GM12874 (cell line): ENCODE data around the gene TSPAN18.
A peak's percentile ranks its signal among the peaks of the same experiment; 100 is the strongest.

Source experiments
- TF ChIP-seq, protein P1 (sequence below): IDR thresholded peaks from 2 replicates; pipeline ENCODE4 v1.5.1; 2011; ENCODE audit warnings: low read depth, mild to moderate bottlenecking, control low read depth, low read length, moderate library complexity; ENCODE audit not compliant: insufficient read depth

TSPAN18 gene

DNA sequence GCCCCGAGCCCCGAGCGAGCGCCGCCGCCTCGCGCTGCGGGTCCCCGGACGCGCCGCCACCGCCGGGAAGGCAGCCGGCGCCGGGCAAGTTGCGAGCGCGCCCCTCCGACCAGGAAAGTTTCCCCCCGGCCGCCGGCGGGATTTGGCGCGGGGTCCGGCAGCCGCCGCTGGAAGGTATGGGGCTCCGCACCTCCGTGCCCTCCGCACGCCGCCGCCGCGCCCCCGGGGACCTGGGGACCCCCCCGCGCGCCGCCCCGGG is 281 bp downstream of the TSPAN18 start:
- TF ChIP-seq, protein P1, sequence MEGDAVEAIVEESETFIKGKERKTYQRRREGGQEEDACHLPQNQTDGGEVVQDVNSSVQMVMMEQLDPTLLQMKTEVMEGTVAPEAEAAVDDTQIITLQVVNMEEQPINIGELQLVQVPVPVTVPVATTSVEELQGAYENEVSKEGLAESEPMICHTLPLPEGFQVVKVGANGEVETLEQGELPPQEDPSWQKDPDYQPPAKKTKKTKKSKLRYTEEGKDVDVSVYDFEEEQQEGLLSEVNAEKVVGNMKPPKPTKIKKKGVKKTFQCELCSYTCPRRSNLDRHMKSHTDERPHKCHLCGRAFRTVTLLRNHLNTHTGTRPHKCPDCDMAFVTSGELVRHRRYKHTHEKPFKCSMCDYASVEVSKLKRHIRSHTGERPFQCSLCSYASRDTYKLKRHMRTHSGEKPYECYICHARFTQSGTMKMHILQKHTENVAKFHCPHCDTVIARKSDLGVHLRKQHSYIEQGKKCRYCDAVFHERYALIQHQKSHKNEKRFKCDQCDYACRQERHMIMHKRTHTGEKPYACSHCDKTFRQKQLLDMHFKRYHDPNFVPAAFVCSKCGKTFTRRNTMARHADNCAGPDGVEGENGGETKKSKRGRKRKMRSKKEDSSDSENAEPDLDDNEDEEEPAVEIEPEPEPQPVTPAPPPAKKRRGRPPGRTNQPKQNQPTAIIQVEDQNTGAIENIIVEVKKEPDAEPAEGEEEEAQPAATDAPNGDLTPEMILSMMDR: no peak

DNA sequence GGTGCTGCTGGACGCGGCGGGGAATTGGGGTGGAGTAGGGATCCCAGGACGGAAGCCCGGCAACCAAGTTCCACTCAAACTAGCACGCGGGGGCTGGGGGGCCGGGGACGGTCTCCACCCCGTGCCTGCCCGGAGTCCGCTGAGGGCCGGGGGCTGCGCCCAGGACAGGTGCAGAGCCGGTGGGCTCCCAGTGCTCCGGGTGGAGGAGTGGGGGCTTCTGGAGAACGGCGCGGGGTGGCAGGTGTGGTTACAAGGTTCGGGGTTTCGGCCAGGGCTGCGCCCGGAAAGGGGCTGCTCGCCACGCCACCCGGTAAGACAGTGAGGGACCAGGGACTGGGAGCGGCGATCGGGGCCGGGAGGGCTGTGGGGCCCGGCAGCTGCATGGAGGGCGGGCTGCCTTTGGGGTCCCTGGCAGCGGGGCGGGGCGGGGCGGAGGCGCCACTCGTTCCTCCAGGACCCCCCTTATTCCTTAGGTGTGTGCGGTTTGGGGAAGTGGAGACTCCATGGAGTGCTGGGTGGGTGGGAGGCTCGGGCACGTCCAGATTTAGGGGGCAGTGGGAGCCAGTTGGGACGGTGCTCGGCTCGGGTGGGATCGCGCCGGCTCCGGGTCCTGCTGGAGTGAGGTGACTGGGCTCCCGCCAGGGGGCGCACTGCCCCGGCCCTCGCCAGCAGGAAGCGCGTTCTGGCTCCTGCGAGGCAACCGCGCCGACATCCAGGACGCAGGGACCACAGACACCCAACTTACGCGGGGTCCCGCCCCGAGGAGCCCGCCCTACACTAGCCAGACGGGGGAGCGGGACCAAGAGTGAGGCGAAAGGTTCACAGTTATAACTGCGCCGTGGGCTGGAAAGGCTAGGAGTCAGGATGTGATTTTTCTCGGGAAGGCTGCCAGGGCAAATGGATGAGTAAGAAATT is 868 bp downstream of the TSPAN18 start:
- TF ChIP-seq, protein P1: peak; percentile 97

DNA sequence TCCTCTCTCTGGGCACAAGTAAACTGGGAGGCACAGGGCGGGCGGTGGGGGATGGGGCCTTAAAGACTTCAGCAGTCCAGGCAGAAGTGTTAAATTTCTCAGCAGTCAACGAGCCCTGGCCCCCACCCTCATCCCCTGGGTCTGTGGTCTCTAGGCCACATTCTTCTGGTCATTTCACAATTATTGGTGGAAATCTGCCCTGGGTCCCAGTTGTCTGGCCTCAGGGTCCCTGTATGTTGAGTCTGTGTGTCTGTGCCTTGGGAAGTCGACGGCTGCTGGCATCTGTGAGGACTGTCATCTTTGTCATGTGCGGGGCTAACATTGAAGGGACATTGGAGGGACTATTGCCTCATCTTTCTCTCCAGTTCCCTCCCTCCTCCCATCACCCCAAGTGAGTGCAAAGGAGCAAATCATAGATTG is 1.7 kb downstream of the TSPAN18 start:
- TF ChIP-seq, protein P1: no peak

DNA sequence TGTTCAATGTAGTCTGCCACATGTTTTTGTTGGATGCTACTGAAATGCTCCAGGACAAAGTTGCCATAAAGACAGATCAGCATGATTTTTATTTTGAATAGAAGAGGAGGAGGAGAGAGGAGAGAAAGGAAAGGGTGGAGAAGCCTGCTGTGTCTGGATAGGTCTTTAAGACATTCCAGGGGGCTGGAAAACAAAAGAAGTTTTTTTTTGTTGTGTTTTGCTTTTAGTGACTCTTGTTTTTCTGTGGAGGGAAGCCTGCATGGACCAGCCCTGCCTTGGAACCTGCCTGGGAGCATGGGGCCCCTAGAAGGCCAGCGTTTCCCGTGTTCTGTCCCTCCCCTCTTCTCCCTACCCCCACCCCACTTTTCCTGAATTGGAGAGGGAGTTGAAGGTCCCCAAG is 2.3 kb downstream of the TSPAN18 start:
- TF ChIP-seq, protein P1: no peak

DNA sequence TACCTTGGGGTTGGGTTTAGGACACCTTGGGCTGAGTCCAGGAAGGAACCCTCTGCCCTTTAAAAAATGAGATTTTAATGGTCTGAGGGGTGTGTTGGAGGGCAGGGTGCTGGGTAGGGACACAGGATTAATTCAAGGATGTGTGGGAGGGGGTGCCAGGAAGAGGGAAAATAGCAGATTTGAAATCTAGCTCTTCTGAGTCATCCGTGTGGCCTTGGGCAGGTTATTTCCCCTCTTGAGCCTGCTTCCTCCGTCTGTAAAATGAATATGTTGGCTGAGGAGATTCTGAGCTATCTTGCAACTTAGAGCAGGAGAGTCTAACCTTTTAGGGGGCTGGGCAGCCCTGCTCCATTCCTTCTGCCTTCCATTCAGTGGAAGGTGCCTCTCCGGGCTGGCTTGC is 3.0 kb downstream of the TSPAN18 start:
- TF ChIP-seq, protein P1: no peak

DNA sequence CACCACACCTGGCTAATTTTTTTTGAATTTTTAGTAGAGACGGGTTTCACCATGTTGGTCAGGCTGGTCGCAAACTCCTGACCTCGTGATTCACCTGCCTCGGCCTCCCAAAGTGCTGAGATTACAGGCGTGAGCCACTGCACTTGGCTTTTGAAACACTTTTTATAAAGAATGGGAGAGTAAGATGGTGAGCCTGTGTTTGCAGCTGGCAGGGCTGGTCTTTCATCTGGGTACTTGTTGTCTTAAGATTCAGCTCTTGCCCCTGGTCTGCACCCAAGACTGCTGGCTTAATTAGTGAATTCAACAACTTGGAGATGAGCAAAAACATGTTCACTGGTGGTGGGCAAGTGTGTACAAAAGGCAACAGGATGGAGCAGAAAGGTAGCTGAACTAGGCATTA is 4.0 kb downstream of the TSPAN18 start:
- TF ChIP-seq, protein P1: no peak

DNA sequence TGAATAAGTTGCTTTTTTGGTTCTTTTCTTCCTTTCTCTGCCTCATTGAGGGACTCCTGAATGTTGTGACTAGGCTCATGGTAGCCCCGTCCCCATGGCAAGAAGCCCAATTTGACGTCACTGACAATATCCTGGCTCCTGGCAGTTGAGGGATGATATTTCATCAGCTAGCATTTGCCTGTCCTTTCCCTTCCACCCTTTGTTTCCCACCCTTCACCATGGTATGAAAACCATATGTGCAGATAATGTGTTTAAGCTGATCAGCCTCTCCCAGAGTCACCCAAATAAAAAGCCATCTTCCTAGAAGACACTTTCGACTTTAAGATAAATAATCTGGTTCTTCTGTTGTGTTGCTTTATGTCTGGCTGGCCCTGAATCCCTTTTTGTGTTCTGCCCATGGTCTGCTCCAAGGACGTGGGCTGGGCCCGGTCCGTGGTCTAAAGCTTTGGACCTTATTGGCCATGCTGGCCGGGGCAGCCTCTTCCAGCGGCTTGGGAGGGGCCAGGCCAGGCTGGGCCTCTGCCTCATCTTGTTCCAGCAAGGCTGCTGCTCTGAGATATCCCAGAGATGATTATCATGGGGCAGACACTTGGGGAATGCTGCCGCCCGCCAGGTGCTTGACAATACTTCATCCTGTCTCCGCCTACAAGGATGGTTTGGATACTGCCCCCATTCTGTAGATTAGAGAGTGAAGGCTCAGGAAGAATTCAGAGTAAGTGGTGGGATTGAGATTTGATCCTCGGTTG is 5.1 kb downstream of the TSPAN18 start:
- TF ChIP-seq, protein P1: no peak
